Heart left ventricle (tissue), 16 donors: ENCODE results near the gene PIMREG. TPM values are rescaled to one million over a fixed set of nuclear protein-coding genes. Genes with fewer than 3 reads are reported as not detected.

ENCODE experiments used
- ATAC-seq, 4 donors: fragments of 200-7000 bp; cut with Tn5 transposase; one replicate each; pipeline ENCODE4 v1.9.1; 2020 to 2022; ENCODE audit warnings: moderate library complexity in 4 of 4, mild to moderate bottlenecking in 3 of 4, moderate number of reproducible peaks in 1 of 4
- DNase-seq, 5 donors: peaks; one replicate each; pipeline ENCODE4 v3.0.0-alpha.2; 2020
- H3K27ac ChIP-seq, 12 donors: fragments of 200-600 bp; sonication (generic) in 4 of 12; one replicate each; pipeline versions ENCODE4 v1.5.0 to v1.8.0; 2016 to 2022; ENCODE audit warnings: mild to moderate bottlenecking in 2 of 12
- H3K27me3 ChIP-seq, 9 donors: fragments of 200-600 bp; sonication (generic) in 2 of 9; one replicate each; pipeline versions ENCODE4 v1.5.1 to v1.8.0; 2016 to 2022; ENCODE audit warnings: mild to moderate bottlenecking in 3 of 9
- H3K36me3 ChIP-seq, 9 donors: fragments of 200-600 bp; sonication (generic) in 2 of 9; one replicate each; pipeline versions ENCODE4 v1.5.0 to v1.8.0; 2018 to 2022; ENCODE audit warnings: mild to moderate bottlenecking in 2 of 9
- H3K4me1 ChIP-seq, 12 donors: fragments of 200-600 bp; sonication (generic) in 4 of 12; one replicate each; pipeline versions ENCODE4 v1.5.0 to v1.8.0; 2016 to 2022; ENCODE audit warnings: mild to moderate bottlenecking in 3 of 12
- H3K4me3 ChIP-seq, 12 donors: fragments of 200-600 bp; sonication (generic) in 4 of 12; one replicate each; pipeline versions ENCODE4 v1.5.0 to v1.8.0; 2017 to 2022; ENCODE audit warnings: mild to moderate bottlenecking in 9 of 12, moderate library complexity in 4 of 12
- H3K9me3 ChIP-seq, 12 donors: fragments of 200-600 bp; sonication (generic) in 4 of 12; one replicate each; pipeline versions ENCODE4 v1.5.0 to v1.8.0; 2016 to 2022; ENCODE audit warnings: mild to moderate bottlenecking in 1 of 12
- POLR2A ChIP-seq, 2 donors: fragments of 450-650 bp; IDR thresholded peaks; one replicate each; pipeline ENCODE4 v1.6.1; 2017; ENCODE audit warnings: antibody characterized with exemption in 2 of 2, mild to moderate bottlenecking in 2 of 2, moderate library complexity in 2 of 2
- WGBS, 4 donors: extraction: QIAGEN DNeasy Blood & Tissue Kit in 2 of 4; methylation state at CpG; one replicate each; pipeline versions ENCODE4 v1.1.5 to v1.1.7; 2013 to 2018; 5-methylcytosine and 5-hydroxymethylcytosine counted together
- intact Hi-C, 10 donors: fragments of 100-400 bp; cut with DNase I; formaldehyde crosslinking; loops; one replicate each; pipeline versions ENCODE4 v1.11.1 to v1.14.2; 2022
- polyA plus RNA-seq, 2 donors: library from polyadenylated mRNA; stranded (reverse); fragments of 200-250 nt; gene quantifications; one replicate each; pipeline ENCODE4 v1.2.3, GENCODE V29; 2013
- total RNA-seq, 9 donors: library from RNA; depleted of rRNA in 2 of 9; stranded (reverse); fragments of >200 nt in 2 of 9; fragmentation: NEBNext Ultra II Directional in 3 of 9; extraction: Animal tissue kit (Norgen Biotek cat#: 25700) in 3 of 9; gene quantifications; one replicate each; pipeline versions ENCODE4 v1.1.0 to v1.2.4, GENCODE V29; 2016 to 2023
- TF ChIP-seq, protein P1 (sequence below), 12 donors: fragments of 200-600 bp; sonication (generic) in 4 of 12; IDR thresholded peaks; one replicate each; pipeline versions ENCODE4 v1.5.0 to v1.8.0; 2018 to 2022; ENCODE audit warnings: antibody characterized with exemption in 12 of 12, mild to moderate bottlenecking in 5 of 12
- donor health status: ischemic (EF 13 %, LVEDD 7.1; RV severe dilation, severe dysfunction).
- donor health status: healthy with polysubstance abuse.
- donor health status: DM: no; HTN: yes; CAD: no.
- donor health status: DM: no; HTN: no; CAD: no.
- donor health status: ischemic (EF 25% LVEDD 6.9; RV normal size, moderate dysfunction).
- donor health status: ischemic (EF 25% LVEDD 5.7; RV mildly dilated, moderate dysfunction).
- donor health status: healthy.
- donor health status: DM: yes; HTN: yes; CAD: no.
- donor health status: ischemic (EF 35%, LVEDD 5.7; RV mildly dilated, moderate dysfunction).
- donor health status: nonischemic (EF 11% LVEDD 7.7; RV severe dilation, severe dysfunction).
- donor health status: DM: yes; HTN: yes; CAD: no.
- donor health status: PGD.
- donor health status: ischemic (EF 29% LVEDD 5.4; RV normal size, mild dysfunction).
- donor health status: nonischemic (EF 23%, LVEDD 6.1; RV moderate dilation, normal function).

PIMREG gene
- total and polyA plus RNA-seq, 11 donors, result 0.21 to 4.6 (median 0.62) TPM; not detected in 5

DNA sequence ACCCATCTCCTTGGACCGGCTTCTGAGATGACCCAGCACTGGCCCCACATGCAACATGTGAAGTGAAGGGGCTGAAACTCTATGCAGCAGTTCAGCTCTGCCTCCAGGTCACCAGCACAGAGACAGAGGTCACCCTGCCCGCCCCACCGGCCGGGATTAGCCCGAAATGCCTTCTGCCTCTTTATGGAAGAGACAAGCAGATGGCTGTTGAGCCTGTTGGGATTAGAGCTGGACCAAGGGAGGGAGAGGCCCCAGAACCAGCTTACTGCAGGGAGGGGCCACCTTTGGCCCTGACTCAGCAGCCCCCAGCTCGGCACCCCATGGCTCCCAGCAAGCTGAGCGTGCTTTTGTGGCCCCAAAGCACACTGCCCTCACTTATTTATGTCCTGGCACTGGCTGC, 15.0 kb upstream of the PIMREG start:
- Histone ChIP-seq H3K27ac (no peak overlapping the region), H3K36me3 (no peaks in the 10 kb centered on the region), H3K27me3 (peaks cover 0 to 8% (median 0%) of the 10 kb centered on the region in 9 donors), H3K4me3 (no peak overlapping the region), H3K4me1 (peaks cover 0 to 14% (median 0%) of the 10 kb centered on the region in 12 donors), H3K9me3 (peaks cover 0 to 10% (median 6%) of the 10 kb centered on the region in 12 donors)
- WGBS, 4 donors, result 86 to 95% (median 87%) methylated on average over 2 to 7 of the region's 7 CpGs; no CpG with 5 or more reads in 1 of the 4 donors
- no peak for ATAC-seq
- TF ChIP-seq, protein P1, sequence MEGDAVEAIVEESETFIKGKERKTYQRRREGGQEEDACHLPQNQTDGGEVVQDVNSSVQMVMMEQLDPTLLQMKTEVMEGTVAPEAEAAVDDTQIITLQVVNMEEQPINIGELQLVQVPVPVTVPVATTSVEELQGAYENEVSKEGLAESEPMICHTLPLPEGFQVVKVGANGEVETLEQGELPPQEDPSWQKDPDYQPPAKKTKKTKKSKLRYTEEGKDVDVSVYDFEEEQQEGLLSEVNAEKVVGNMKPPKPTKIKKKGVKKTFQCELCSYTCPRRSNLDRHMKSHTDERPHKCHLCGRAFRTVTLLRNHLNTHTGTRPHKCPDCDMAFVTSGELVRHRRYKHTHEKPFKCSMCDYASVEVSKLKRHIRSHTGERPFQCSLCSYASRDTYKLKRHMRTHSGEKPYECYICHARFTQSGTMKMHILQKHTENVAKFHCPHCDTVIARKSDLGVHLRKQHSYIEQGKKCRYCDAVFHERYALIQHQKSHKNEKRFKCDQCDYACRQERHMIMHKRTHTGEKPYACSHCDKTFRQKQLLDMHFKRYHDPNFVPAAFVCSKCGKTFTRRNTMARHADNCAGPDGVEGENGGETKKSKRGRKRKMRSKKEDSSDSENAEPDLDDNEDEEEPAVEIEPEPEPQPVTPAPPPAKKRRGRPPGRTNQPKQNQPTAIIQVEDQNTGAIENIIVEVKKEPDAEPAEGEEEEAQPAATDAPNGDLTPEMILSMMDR (IDR thresholded peaks at IDR 0.05), result no peak
- no peak for TF ChIP-seq POLR2A (IDR thresholded peaks at IDR 0.05)
- no peak for DNase-seq
- intact Hi-C loops, result loop anchor here in 1 of 10 donors (10.0 kb wide), 1 partner anchor 724 kb away; no protein-coding TSS in a partner anchor

DNA sequence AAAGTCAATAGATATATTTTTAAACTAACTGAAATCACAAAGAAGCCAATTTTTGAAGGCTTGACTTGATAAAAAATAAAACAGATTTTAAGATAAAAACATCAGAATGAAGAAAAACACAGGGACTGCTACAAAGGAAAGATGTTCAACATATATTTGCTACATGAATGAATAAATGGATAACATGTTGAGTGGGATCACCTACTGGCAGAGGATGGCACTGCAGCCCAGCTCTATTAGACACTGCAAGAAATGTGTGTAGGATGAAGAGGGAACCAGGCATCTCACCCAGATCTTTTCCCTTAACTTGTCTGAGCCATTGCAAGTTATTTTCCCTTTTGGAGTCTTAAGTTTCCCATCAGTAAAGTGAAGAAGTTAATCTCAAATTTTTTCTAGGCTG, 13.5 kb upstream of the PIMREG start:
- DNase-seq (no peak), ATAC-seq (no peak)
- no peak for TF ChIP-seq POLR2A (IDR thresholded peaks at IDR 0.05)
- TF ChIP-seq, protein P1 (IDR thresholded peaks at IDR 0.05), result peak in 3 of 12 donors; percentile 9 to 23 (median 19)
- H3K27ac ChIP-seq, result no peak overlapping the region
- peaks cover 0 to 10% (median 6%) of the 10 kb centered on the region in 12 donors for H3K9me3 ChIP-seq
- peaks cover 0 to 14% (median 0%) of the 10 kb centered on the region in 12 donors for H3K4me1 ChIP-seq
- intact Hi-C loops, result loop anchor here in 1 of 10 donors (10.0 kb wide), 1 partner anchor 1176 kb away; no protein-coding TSS in a partner anchor
- no peak overlapping the region for H3K4me3 ChIP-seq
- H3K27me3 ChIP-seq, result peaks cover 0 to 6% (median 0%) of the 10 kb centered on the region in 9 donors
- no peaks in the 10 kb centered on the region for H3K36me3 ChIP-seq

DNA sequence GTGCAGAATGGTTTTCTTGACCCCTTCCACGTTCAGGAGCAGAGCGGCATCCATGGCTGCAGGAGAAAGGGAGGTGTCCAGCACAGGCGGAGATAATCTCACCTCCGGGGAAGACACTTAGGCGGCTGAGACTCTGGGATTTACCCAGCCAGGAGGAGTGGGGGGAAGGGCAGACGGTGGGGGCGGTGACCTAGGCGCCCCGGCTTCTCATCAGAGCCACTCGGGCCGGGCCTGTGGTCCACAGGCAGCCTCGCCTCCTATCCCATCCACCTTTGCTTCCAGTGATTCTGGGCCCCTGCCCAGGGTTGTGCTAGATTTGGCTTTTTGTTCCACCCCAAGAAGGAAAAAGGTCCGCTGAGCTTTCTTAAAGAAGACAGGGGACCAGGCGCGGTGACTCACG, 9.2 kb upstream of the PIMREG start, which contains the start of gene AIPL1:
Gene AIPL1, minus strand, starts transcription at position 71 of the 400 bp plus-strand sequence. Its CDS starts 17 bp downstream, at position 54.
- ATAC-seq, result no peak
- no peak for TF ChIP-seq POLR2A (IDR thresholded peaks at IDR 0.05)
- TF ChIP-seq, protein P1 (IDR thresholded peaks at IDR 0.05), result no peak
- WGBS, 4 donors, result 64 to 75% (median 70%) methylated on average over 14 to 16 of the region's 16 CpGs
- Histone ChIP-seq H3K4me1 (no peaks in the 10 kb centered on the region), H3K4me3 (no peak within 1 kb of the TSS), H3K9me3 (peaks cover 0 to 10% (median 6%) of the 10 kb centered on the region in 12 donors), H3K36me3 (no peaks in the 10 kb centered on the region), H3K27me3 (peaks cover 0 to 30% (median 16%) of the 10 kb centered on the region in 9 donors), H3K27ac (no peak within 1 kb of the TSS)
- intact Hi-C loops, result loop anchor here in 3 of 10 donors (5.0 to 10.0 kb wide), 2 partner anchors 848 to 1180 kb away; no protein-coding TSS in a partner anchor
- DNase-seq, result no peak

DNA sequence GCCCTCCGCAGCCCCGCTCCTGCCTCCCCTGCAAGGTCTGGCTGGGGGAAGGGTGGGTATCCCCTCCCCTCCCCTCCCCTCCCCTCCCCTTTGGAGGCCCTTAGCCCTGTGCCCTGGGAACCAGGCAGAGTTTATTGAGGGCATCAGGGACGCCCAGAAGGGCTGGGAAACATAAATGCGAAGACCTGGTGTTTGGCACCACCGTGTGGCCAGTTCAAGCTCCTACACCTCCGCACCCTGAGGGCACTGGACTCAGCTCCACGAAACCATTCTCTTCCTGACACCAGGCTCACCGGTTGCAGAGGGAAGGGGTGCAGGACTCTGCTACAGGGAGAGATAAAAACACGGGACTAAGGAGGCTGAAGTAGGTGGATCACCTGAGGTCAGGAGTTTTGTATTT, 8.3 kb upstream of the PIMREG start:
- no peaks in the 10 kb centered on the region for H3K4me1 ChIP-seq
- H3K36me3 ChIP-seq, result no peaks in the 10 kb centered on the region
- intact Hi-C loops, result loop anchor here in 4 of 10 donors (1.0 to 10.0 kb wide), 3 partner anchors 849 to 1181 kb away; no protein-coding TSS in a partner anchor
- H3K9me3 ChIP-seq, result peaks cover 0 to 6% (median 2%) of the 10 kb centered on the region in 12 donors
- WGBS, 4 donors, result 15 to 20% (median 19%) methylated on average over 9 of the region's 9 CpGs
- DNase-seq (peak in 4 of 5 donors; percentile 44 to 60 (median 49)), ATAC-seq (peak; percentile 61 to 95 (median 90))
- peaks cover 0 to 35% (median 16%) of the 10 kb centered on the region in 9 donors for H3K27me3 ChIP-seq
- no peak for TF ChIP-seq POLR2A (IDR thresholded peaks at IDR 0.05)
- TF ChIP-seq, protein P1 (IDR thresholded peaks at IDR 0.05), result peak; percentile 65 to 82 (median 76)
- no peak overlapping the region for H3K27ac ChIP-seq
- H3K4me3 ChIP-seq, result no peak overlapping the region
